OCI-LY1 (cell line): ENCODE measurements around the gene NUDT5.

Experiments
- H2AFZ ChIP-seq: fragments of 200-600 bp; sonication (generic), shearing (Covaris generic); 2 replicates; pipeline ENCODE4 v1.6.0; 2014; ENCODE audit warnings: antibody characterized with exemption, mild to moderate bottlenecking, low read length
- H3F3A ChIP-seq: fragments of 200-600 bp; sonication (generic), shearing (Covaris generic); 2 replicates; pipeline ENCODE4 v1.6.0; 2014; ENCODE audit warnings: mild to moderate bottlenecking, antibody characterized with exemption, low read length, moderate library complexity; ENCODE audit not compliant: insufficient read depth
- H3K27ac ChIP-seq: fragments of 200-600 bp; sonication (generic); 2 replicates; pipeline ENCODE4 v1.5.1; 2014; ENCODE audit warnings: low read length, mixed run types, mild to moderate bottlenecking, low read depth; ENCODE audit not compliant: poor library complexity, severe bottlenecking
- H3K27me3 ChIP-seq: fragments of 200-600 bp; sonication (generic); 2 replicates; pipeline ENCODE4 v1.6.0; 2014; ENCODE audit warnings: antibody characterized with exemption, mild to moderate bottlenecking, low read length, moderate library complexity; ENCODE audit not compliant: insufficient read depth
- H3K36me3 ChIP-seq: fragments of 200-600 bp; sonication (generic); 2 replicates; pipeline ENCODE4 v1.6.1; 2014; ENCODE audit warnings: mild to moderate bottlenecking, antibody characterized with exemption, low read length, moderate library complexity, mixed read lengths; ENCODE audit not compliant: insufficient read depth
- H3K4me1 ChIP-seq: fragments of 200-600 bp; sonication (generic); 2 replicates; pipeline ENCODE4 v1.5.1; 2014; ENCODE audit warnings: mild to moderate bottlenecking, low read length, moderate library complexity; ENCODE audit not compliant: insufficient read depth, severe bottlenecking
- H3K4me2 ChIP-seq: fragments of 200-600 bp; sonication (generic), shearing (Covaris generic); 2 replicates; pipeline ENCODE4 v1.6.1; 2014; ENCODE audit warnings: low read length
- H3K4me3 ChIP-seq: fragments of 200-600 bp; sonication (generic); 2 replicates; pipeline ENCODE4 v1.5.1; 2014; ENCODE audit warnings: low read length, low read depth, mild to moderate bottlenecking, mixed read lengths; ENCODE audit not compliant: poor library complexity, severe bottlenecking
- H3K79me2 ChIP-seq: fragments of 200-600 bp; shearing (Covaris generic); 2 replicates; pipeline ENCODE4 v1.6.1; 2016; ENCODE audit warnings: mixed run types, low read length, mixed read lengths; ENCODE audit not compliant: insufficient read depth
- H3K9ac ChIP-seq: fragments of 200-600 bp; sonication (generic), shearing (Covaris generic); 2 replicates; pipeline ENCODE4 v1.6.1; 2014; ENCODE audit warnings: mild to moderate bottlenecking, low read length, mixed read lengths
- H3K9me2 ChIP-seq: fragments of 200-600 bp; sonication (generic), shearing (Covaris generic); 2 replicates; pipeline ENCODE4 v1.6.1; 2014; ENCODE audit warnings: low read depth, mild to moderate bottlenecking, low read length, mixed read lengths
- H3K9me3 ChIP-seq: fragments of 200-600 bp; shearing (Covaris generic); 2 replicates; pipeline ENCODE4 v1.6.1; 2014; ENCODE audit warnings: low read length, mixed read lengths
- H4K20me1 ChIP-seq: fragments of 200-600 bp; sonication (generic), shearing (Covaris generic); 2 replicates; pipeline ENCODE4 v1.6.0; 2016; ENCODE audit warnings: mild to moderate bottlenecking, low read length; ENCODE audit not compliant: insufficient read depth
- CTCF ChIP-seq: fragments of 200-600 bp; sonication (generic), shearing (Covaris generic); IDR thresholded peaks from 2 replicates; pipeline ENCODE4 v1.5.1; 2017; ENCODE audit warnings: mild to moderate bottlenecking, antibody characterized with exemption, low read length, moderate library complexity, mixed read lengths
- EZH2 ChIP-seq: fragments of 200-600 bp; sonication (generic), shearing (Covaris generic); IDR thresholded peaks from 2 replicates; pipeline ENCODE4 v1.8.0; 2017; ENCODE audit warnings: borderline replicate concordance, mixed run types, mild to moderate bottlenecking, antibody characterized with exemption, low read length, moderate library complexity, mixed read lengths

The NUDT5 gene

GRCh38 chr10:12225444-12225843, 29.8 kb upstream of the NUDT5 start:
- Histone ChIP-seq H3K4me3 (no peak overlapping the region), H2AFZ (no peak overlapping the region), H3K36me3 (peaks cover 68% of the 10 kb centered on the region), H3K79me2 (no peaks in the 10 kb centered on the region), H3K9me3 (no peaks in the 10 kb centered on the region), H3K27me3 (no peaks in the 10 kb centered on the region), H3K27ac (no peak overlapping the region), H3K4me2 (no peak overlapping the region), H3F3A (no peaks in the 10 kb centered on the region), H3K4me1 (no peaks in the 10 kb centered on the region), H3K9me2 (no peaks in the 10 kb centered on the region), H3K9ac (no peak overlapping the region), H4K20me1 (no peaks in the 10 kb centered on the region)
- no peak for TF ChIP-seq EZH2
- no peak for TF ChIP-seq CTCF

GRCh38 chr10:12221323-12222298, 25.9 kb upstream of the NUDT5 start:
- Histone ChIP-seq H3K4me3 (no peak overlapping the region), H3K9me3 (no peaks in the 10 kb centered on the region), H3K36me3 (peaks cover 79% of the 10 kb centered on the region), H3K27me3 (no peaks in the 10 kb centered on the region), H3K9ac (no peak overlapping the region), H3K4me1 (no peaks in the 10 kb centered on the region), H3K4me2 (no peak overlapping the region), H2AFZ (no peak overlapping the region), H3K9me2 (no peaks in the 10 kb centered on the region), H3K27ac (no peak overlapping the region), H4K20me1 (no peaks in the 10 kb centered on the region), H3F3A (no peaks in the 10 kb centered on the region), H3K79me2 (no peaks in the 10 kb centered on the region)
- TF ChIP-seq CTCF (no peak), EZH2 (no peak)

- Histone ChIP-seq H3K27ac (no peak overlapping the region), H3K9me3 (no peaks in the 10 kb centered on the region), H3K9me2 (no peaks in the 10 kb centered on the region), H3K4me3 (no peak overlapping the region), H3K79me2 (no peaks in the 10 kb centered on the region), H3K4me2 (no peak overlapping the region), H3K36me3 (peaks cover 86% of the 10 kb centered on the region), H3K9ac (no peak overlapping the region), H4K20me1 (no peaks in the 10 kb centered on the region), H3F3A (no peaks in the 10 kb centered on the region; the same call in 1 of the 2 replicates), H2AFZ (no peak overlapping the region), H3K4me1 (no peaks in the 10 kb centered on the region), H3K27me3 (no peaks in the 10 kb centered on the region)
- no peak for TF ChIP-seq CTCF
- TF ChIP-seq EZH2 = no peak
Measured at GRCh38 chr10:12218991-12219390, 23.3 kb upstream of the NUDT5 start.
